K562 (cell line): ENCODE results near the gene DNASE1L3. TPM values are rescaled to one million over a fixed set of nuclear protein-coding genes. Genes with fewer than 3 reads are reported as not detected.
A peak's percentile ranks its signal among the peaks of the same experiment; 100 is the strongest.

Source experiments
- ATAC-seq: fragments of 200-7000 bp; cut with Tn5 transposase; 3 replicates; pipeline ENCODE4 v1.9.1; 2020; ENCODE audit warnings: moderate library complexity
- BruUV-seq: library from RNA; stranded (reverse); fragments of 400-500 nt; replicated peaks from 2 replicates; lab custom pipeline; 2021; lab: Mats Ljungman, UMichigan
- CTCF ChIA-PET: fragments of 300-600 bp; formaldehyde crosslinking; extraction: SDS; loops from one replicate; lab custom pipeline; 2021; ENCODE audit warnings: low intra/inter-chr PET ratio; lab: Yijun Ruan, JAX
- POLR2A ChIA-PET: fragments of 300-600, 350-650 bp; sonication (Branson Sonifier 250); formaldehyde crosslinking; extraction: SDS; loops from one replicate; lab custom pipeline; 2021; ENCODE audit warnings: antibody characterized with exemption, inconsistent platforms; lab: Yijun Ruan, JAX
- DNase-seq, 4 experiments: peaks; one replicate each; pipeline versions ENCODE4 v3.0.0 to v3.0.0-alpha.2; 2011 to 2018; ENCODE audit warnings: low spot score in 3 of 4, mixed read lengths in 3 of 4; ENCODE audit errors: extremely low read depth in 1 of 4
- FAIRE-seq: peaks from 2 replicates; lab custom pipeline; 2011; peaks lifted over from hg19 to GRCh38; lab: Jason Lieb, UNC
- H2AFZ ChIP-seq: 2 replicates; pipeline ENCODE4 v1.6.0; 2011; ENCODE audit warnings: low read depth, low read length, control low read depth, inconsistent platforms
- H3K27ac ChIP-seq: fragments of 200-600 bp; 3 replicates; pipeline ENCODE4 v1.8.0; 2011; ENCODE audit warnings: low read depth, mild to moderate bottlenecking, control low read depth, inconsistent platforms, low read length, moderate library complexity, mixed read lengths; ENCODE audit errors: extremely low read depth
- H3K27me3 ChIP-seq, 2 experiments: fragments of 300-600 bp in 1 of 2; 2 replicates in 1 of 2; 3 replicates in 1 of 2; pipeline versions ENCODE4 v1.6.0 to v1.8.0; 2011; ENCODE audit warnings: inconsistent platforms in 2 of 2, low read length in 2 of 2, mild to moderate bottlenecking in 1 of 2, mixed read lengths in 1 of 2, moderate library complexity in 1 of 2; ENCODE audit not compliant: control insufficient read depth in 2 of 2, insufficient read depth in 2 of 2
- H3K36me3 ChIP-seq: fragments of 300-600 bp; 3 replicates; pipeline ENCODE4 v1.8.0; 2011; ENCODE audit warnings: mild to moderate bottlenecking, low read length, inconsistent platforms; ENCODE audit not compliant: control insufficient read depth, insufficient read depth
- H3K4me1 ChIP-seq, 2 experiments: fragments of 200-600 bp in 1 of 2; replicated peaks in 1 of 2; 2 replicates in 1 of 2; 3 replicates in 1 of 2; pipeline versions ENCODE4 v1.5.1 to v1.8.0; 2011; ENCODE audit warnings: inconsistent platforms in 2 of 2, low read length in 2 of 2, mild to moderate bottlenecking in 1 of 2, mixed read lengths in 1 of 2, moderate library complexity in 1 of 2; ENCODE audit not compliant: control insufficient read depth in 2 of 2, insufficient read depth in 2 of 2
- H3K4me2 ChIP-seq: 2 replicates; pipeline ENCODE4 v1.6.1; 2011; ENCODE audit warnings: low read length, control low read depth, inconsistent platforms, mixed read lengths; ENCODE audit not compliant: insufficient read depth
- H3K4me3 ChIP-seq: fragments of 200-600 bp; sonication (generic), shearing (Covaris generic); 2 replicates; pipeline ENCODE4 v1.5.1; 2016; ENCODE audit warnings: control low read depth, inconsistent platforms
- H3K79me2 ChIP-seq: fragments of 200-600 bp; 3 replicates; pipeline ENCODE4 v1.8.0; 2011; ENCODE audit warnings: low read length, inconsistent platforms; ENCODE audit not compliant: control insufficient read depth, insufficient read depth
- H3K9ac ChIP-seq, 2 experiments: 2 replicates each; pipeline versions ENCODE4 v1.6.0 to v1.6.1; 2011; ENCODE audit warnings: low read depth in 2 of 2, low read length in 2 of 2, control low read depth in 1 of 2, inconsistent platforms in 1 of 2, mild to moderate bottlenecking in 1 of 2, mixed read lengths in 1 of 2; ENCODE audit not compliant: insufficient read depth in 1 of 2
- H3K9me1 ChIP-seq: one replicate; pipeline ENCODE4 v1.6.0; 2011; ENCODE audit warnings: inconsistent platforms, mild to moderate bottlenecking, low read length, moderate library complexity; ENCODE audit not compliant: control insufficient read depth, insufficient read depth
- H3K9me3 ChIP-seq: replicated peaks from 2 replicates; pipeline ENCODE4 v1.5.1; 2011; ENCODE audit warnings: low read depth, low read length, inconsistent platforms; ENCODE audit not compliant: control insufficient read depth, insufficient read depth
- H4K20me1 ChIP-seq: replicated peaks from 2 replicates; pipeline ENCODE4 v1.6.1; 2011; ENCODE audit warnings: low read length, inconsistent platforms, mixed read lengths; ENCODE audit not compliant: control insufficient read depth, insufficient read depth
- BHLHE40 ChIP-seq: IDR thresholded peaks from 2 replicates; pipeline ENCODE4 v1.6.1; 2011; ENCODE audit warnings: low read length, improper control_type of control experiment
- CCAR2 ChIP-seq: fragments of 200-400 bp; formaldehyde crosslinking; IDR thresholded peaks from 2 replicates; pipeline ENCODE4 v1.6.1; 2017; ENCODE audit warnings: mild to moderate bottlenecking, low read depth, low read length
- EP300 ChIP-seq: IDR thresholded peaks from 2 replicates; pipeline ENCODE4 v1.6.1; 2012; ENCODE audit warnings: low read length, improper control_type of control experiment
- FIP1L1 ChIP-seq: fragments of 200-400 bp; formaldehyde crosslinking; IDR thresholded peaks from 2 replicates; pipeline ENCODE4 v1.6.1; 2018; ENCODE audit warnings: mild to moderate bottlenecking, low read depth, low read length; ENCODE audit not compliant: poor library complexity, severe bottlenecking
- MTF1 ChIP-seq: fragments of 250-450 bp; sonication (Bioruptor Pico); IDR thresholded peaks from 2 replicates; pipeline ENCODE4 v1.9.0; 2021; ENCODE audit warnings: moderate library complexity, mild to moderate bottlenecking, inconsistent platforms, borderline replicate concordance
- PCBP1 ChIP-seq: fragments of 200-400 bp; formaldehyde crosslinking; IDR thresholded peaks from 2 replicates; pipeline ENCODE4 v1.6.1; 2018; ENCODE audit warnings: mild to moderate bottlenecking, low read depth, low read length; ENCODE audit not compliant: poor library complexity, severe bottlenecking
- PHB ChIP-seq: fragments of 250-450 bp; sonication (Bioruptor Pico); IDR thresholded peaks from 2 replicates; pipeline ENCODE4 v1.5.0; 2021
- PPARD ChIP-seq: fragments of 250-450 bp; sonication (Bioruptor Pico); IDR thresholded peaks from 2 replicates; pipeline ENCODE4 v1.8.0; 2022; ENCODE audit warnings: inconsistent platforms, mild to moderate bottlenecking, moderate library complexity
- PYGO2 ChIP-seq: fragments of 450-650 bp; IDR thresholded peaks from 2 replicates; pipeline ENCODE4 v1.6.1; 2016; ENCODE audit warnings: mild to moderate bottlenecking, missing genetic modification characterization, moderate library complexity, missing compliant biosample characterization
- RAD51 ChIP-seq: fragments of 450-650 bp; IDR thresholded peaks from 2 replicates; pipeline ENCODE4 v1.7.1; 2016; ENCODE audit warnings: low read depth, mild to moderate bottlenecking, borderline replicate concordance
- RFX5 ChIP-seq: IDR thresholded peaks from 2 replicates; pipeline ENCODE4 v1.6.1; 2011; ENCODE audit warnings: low read depth, mild to moderate bottlenecking, improper control_type of control experiment, low read length
- TEAD2 ChIP-seq: fragments of 450-650 bp; IDR thresholded peaks from 2 replicates; pipeline ENCODE4 v1.6.1; 2016; ENCODE audit warnings: missing genetic modification characterization, control low read depth, missing compliant biosample characterization
- TOE1 ChIP-seq, 2 experiments: fragments of 450-650 bp in 1 of 2; sonication (generic) in 1 of 2; formaldehyde crosslinking in 1 of 2; IDR thresholded peaks; 2 replicates each; pipeline versions ENCODE4 v1.7.1 to v1.8.0; 2016 to 2022; ENCODE audit warnings: borderline replicate concordance in 2 of 2, mild to moderate bottlenecking in 2 of 2, antibody characterized with exemption in 1 of 2, inconsistent platforms in 1 of 2, low read depth in 1 of 2, missing genetic modification reagents in 1 of 2, moderate library complexity in 1 of 2
- ZC3H11A ChIP-seq: IDR thresholded peaks from 2 replicates; pipeline ENCODE4 v1.6.1; 2012; ENCODE audit warnings: low read depth, low read length, improper control_type of control experiment
- ZC3H4 ChIP-seq: sonication (generic); formaldehyde crosslinking; IDR thresholded peaks from 2 replicates; pipeline ENCODE4 v1.9.0; 2021; ENCODE audit warnings: missing genetic modification reagents, borderline replicate concordance
- ZNF12 ChIP-seq: sonication (generic); formaldehyde crosslinking; IDR thresholded peaks from 2 replicates; pipeline ENCODE4 v1.4.0; 2020; ENCODE audit warnings: mild to moderate bottlenecking, missing genetic modification reagents
- ZNF76 ChIP-seq: fragments of 250-450 bp; sonication (Bioruptor Pico); IDR thresholded peaks from 2 replicates; pipeline ENCODE4 v1.4.0; 2020; ENCODE audit warnings: mild to moderate bottlenecking, moderate library complexity, borderline replicate concordance
- WGBS: fragments of 100-300 bp; shearing (Covaris generic); methylation state at CpG from one replicate; pipeline ENCODE4 v1.1.6; 2016; ENCODE audit warnings: low coverage, mixed read lengths; ENCODE audit not compliant: insufficient coverage; ENCODE audit errors: missing lambda C conversion rate; 5-methylcytosine and 5-hydroxymethylcytosine counted together
- in situ Hi-C: fragments of 300-500 bp; cut with MboI; formaldehyde crosslinking; loops from 4 replicates; pipeline ENCODE4 v1.15.0; 2018; ENCODE audit warnings: inconsistent platforms, mixed read lengths
- intact Hi-C: fragments of 100-400 bp; cut with micrococcal nuclease; formaldehyde crosslinking; loops from 2 replicates; pipeline ENCODE4 v1.14.2; 2022
- polyA plus RNA-seq, 8 experiments: library from polyadenylated mRNA; depleted of rRNA in 4 of 8; stranded (reverse) in 5 of 8; unstranded in 3 of 8; fragments of >200 nt; fragmentation: Nextera tagmentation in 2 of 8; fragmentation: Illumina TruSeq in 1 of 8; extraction: Ambion mirVana in 2 of 8; extraction: Trizol in 1 of 8; gene quantifications; 2 replicates each; pipeline versions ENCODE4 v1.2.1 to v1.2.3, GENCODE V29; 2011 to 2014; ENCODE audit warnings: inconsistent platforms in 1 of 8, missing spikeins in 1 of 8
- total RNA-seq, 7 experiments: library from RNA; depleted of rRNA in 6 of 7; stranded (reverse); fragments of >200 nt in 6 of 7; fragmentation: Illumina TruSeq in 2 of 7; extraction: Trizol in 2 of 7; gene quantifications; 2 replicates each; pipeline versions ENCODE4 v1.2.1 to v1.2.3, GENCODE V29; 2011 to 2021; ENCODE audit warnings: low replicate concordance in 1 of 7
- TF ChIP-seq, protein P1 (sequence below): fragments of 250-450 bp; sonication (Bioruptor Pico); IDR thresholded peaks from 2 replicates; pipeline ENCODE4 v1.4.0; 2020
- TF ChIP-seq, protein P2 (sequence below): fragments of 450-650 bp; formaldehyde crosslinking; IDR thresholded peaks from 2 replicates; pipeline ENCODE4 v1.4.0; 2020; ENCODE audit warnings: mild to moderate bottlenecking, mixed read lengths

Gene DNASE1L3
- total and polyA plus RNA-seq, 9 of the 15 experiments (the other 6 are each of a cell fraction or from before 2014, with no cell fraction given), result 0.06 TPM; not detected in 8

DNA sequence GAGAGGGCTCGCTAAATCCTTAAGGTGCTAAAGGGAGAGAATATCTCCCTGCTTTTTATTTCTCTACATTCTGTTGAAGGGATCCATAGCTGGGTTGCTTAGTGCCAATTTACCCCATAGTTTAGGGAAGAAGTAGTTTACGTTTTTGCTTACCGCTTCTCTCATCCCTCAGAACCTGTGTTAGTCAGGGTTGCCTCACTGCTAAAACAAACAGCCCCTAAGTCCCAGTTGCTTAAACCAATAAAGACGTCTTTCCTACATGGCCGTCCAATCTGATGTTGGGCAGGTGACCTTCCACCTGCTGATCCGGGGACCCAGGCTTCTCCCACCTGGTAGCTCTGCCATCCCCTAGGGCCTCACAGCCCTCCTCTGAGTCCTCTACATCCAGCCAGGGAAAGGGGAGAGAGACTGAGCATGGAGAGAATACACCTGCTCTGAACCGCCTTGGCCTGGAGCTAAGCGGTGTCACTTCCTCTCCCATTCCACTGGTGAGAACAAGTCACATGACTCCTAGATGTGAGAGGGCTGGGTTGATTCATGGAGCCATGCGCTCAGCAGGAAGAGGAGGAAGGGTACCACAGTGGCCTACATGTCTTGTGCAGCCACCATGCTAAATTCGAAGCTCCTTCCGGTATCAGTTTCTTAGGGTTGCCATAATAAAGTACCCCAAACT is 26.3 kb downstream of the DNASE1L3 start:
- Histone ChIP-seq H3K4me3 (no peak overlapping the region), H3K9me3 (no peaks in the 10 kb centered on the region), H3K9ac (no peak overlapping the region), H3K36me3 (no peaks in the 10 kb centered on the region), H3K4me1 (peaks cover 4 to 13% of the 10 kb centered on the region in 2 experiments), H3K4me2 (no peak overlapping the region), H3K27me3 (no peaks in the 10 kb centered on the region), H4K20me1 (no peaks in the 10 kb centered on the region), H2AFZ (0 out of 2 replicates have a peak overlapping the region, but pooled peaks have one; percentile 16), H3K9me1 (no peaks in the 10 kb centered on the region), H3K79me2 (no peaks in the 10 kb centered on the region), H3K27ac (no peak overlapping the region)
- in situ Hi-C loops, result loop anchor here (10.0 kb wide), 2 partner anchors 230 to 350 kb away; partner anchors contain the start of gene ACOX2
- no peak for DNase-seq
- BruUV-seq, result no TSS peak
- intact Hi-C loops, result no loop called here
- WGBS, result 39% methylated on average over 6 of the region's 11 CpGs
- ChIA-PET POLR2A (interaction anchor here (0.7 kb wide), 1 partner anchor 217 kb away, joined by 3 read pairs; no protein-coding TSS in a partner anchor), CTCF (no interaction called here)
- no peak for FAIRE-seq
- peak; percentile 40; the same call in 2 of the 3 replicates for ATAC-seq
- TF ChIP-seq RAD51, result peak; percentile 28; the same call in 1 of the 2 replicates
- TF ChIP-seq ZNF76 (CRISPR knock-in tag), result no peak
- TF ChIP-seq ZNF12, result peak; percentile 79; the same call in 1 of the 2 replicates
- TF ChIP-seq, protein P1, sequence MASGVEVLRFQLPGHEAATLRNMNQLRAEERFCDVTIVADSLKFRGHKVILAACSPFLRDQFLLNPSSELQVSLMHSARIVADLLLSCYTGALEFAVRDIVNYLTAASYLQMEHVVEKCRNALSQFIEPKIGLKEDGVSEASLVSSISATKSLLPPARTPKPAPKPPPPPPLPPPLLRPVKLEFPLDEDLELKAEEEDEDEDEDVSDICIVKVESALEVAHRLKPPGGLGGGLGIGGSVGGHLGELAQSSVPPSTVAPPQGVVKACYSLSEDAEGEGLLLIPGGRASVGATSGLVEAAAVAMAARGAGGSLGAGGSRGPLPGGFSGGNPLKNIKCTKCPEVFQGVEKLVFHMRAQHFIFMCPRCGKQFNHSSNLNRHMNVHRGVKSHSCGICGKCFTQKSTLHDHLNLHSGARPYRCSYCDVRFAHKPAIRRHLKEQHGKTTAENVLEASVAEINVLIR (CRISPR knock-in tag), result no peak
- TF ChIP-seq TOE1 (IDR thresholded peaks at IDR 0.05; ENCODE audit: borderline replicate concordance), result peak; percentile 76; the same call in 1 of the 2 replicates
- no peak for TF ChIP-seq TOE1 (CRISPR knock-in tag; IDR thresholded peaks at IDR 0.05; ENCODE audit: borderline replicate concordance, low read depth)
- TF ChIP-seq ZC3H11A, result no peak
- TF ChIP-seq CCAR2, result no peak
- no peak for TF ChIP-seq ZC3H4 (CRISPR knock-in tag)
- TF ChIP-seq TEAD2 (tag), result no peak
- no peak for TF ChIP-seq PHB
- no peak for TF ChIP-seq PPARD (CRISPR knock-in tag)
- TF ChIP-seq MTF1 (CRISPR knock-in tag), result no peak
- TF ChIP-seq, protein P2, sequence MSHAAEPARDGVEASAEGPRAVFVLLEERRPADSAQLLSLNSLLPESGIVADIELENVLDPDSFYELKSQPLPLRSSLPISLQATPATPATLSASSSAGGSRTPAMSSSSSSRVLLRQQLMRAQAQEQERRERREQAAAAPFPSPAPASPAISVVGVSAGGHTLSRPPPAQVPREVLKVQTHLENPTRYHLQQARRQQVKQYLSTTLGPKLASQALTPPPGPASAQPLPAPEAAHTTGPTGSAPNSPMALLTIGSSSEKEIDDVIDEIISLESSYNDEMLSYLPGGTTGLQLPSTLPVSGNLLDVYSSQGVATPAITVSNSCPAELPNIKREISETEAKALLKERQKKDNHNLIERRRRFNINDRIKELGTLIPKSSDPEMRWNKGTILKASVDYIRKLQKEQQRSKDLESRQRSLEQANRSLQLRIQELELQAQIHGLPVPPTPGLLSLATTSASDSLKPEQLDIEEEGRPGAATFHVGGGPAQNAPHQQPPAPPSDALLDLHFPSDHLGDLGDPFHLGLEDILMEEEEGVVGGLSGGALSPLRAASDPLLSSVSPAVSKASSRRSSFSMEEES (CRISPR knock-in tag), result peak; percentile 87
- TF ChIP-seq PCBP1, result no peak
- TF ChIP-seq FIP1L1, result no peak
- no peak for TF ChIP-seq BHLHE40
- no peak for TF ChIP-seq PYGO2 (tag)
- no peak for TF ChIP-seq RFX5
- no peak for TF ChIP-seq EP300
